HG02759 (cell line): ENCODE results near the gene UQCRQ.

ENCODE experiments used
- ATAC-seq: cut with Tn5 transposase; IDR thresholded peaks from one replicate; pipeline ENCODE4 v1.9.1; 2021; ENCODE audit warnings: mild to moderate bottlenecking, moderate library complexity; ENCODE audit not compliant: unreplicated experiment

UQCRQ gene

GRCh38 chr5:132901730-132902129 is 35.3 kb downstream of the UQCRQ start:
- no peak for ATAC-seq

GRCh38 chr5:132905938-132906337 is 39.5 kb downstream of the UQCRQ start:
- no peak for ATAC-seq

GRCh38 chr5:132907161-132907560 is 40.7 kb downstream of the UQCRQ start:
- no peak for ATAC-seq

- no peak for ATAC-seq
Observed at GRCh38 chr5:132909702-132910101, 43.3 kb downstream of the UQCRQ start.

GRCh38 chr5:132915681-132916080 is 49.2 kb downstream of the UQCRQ start:
- no peak for ATAC-seq

- ATAC-seq = no peak
Observed at GRCh38 chr5:132916086-132916485, 49.6 kb downstream of the UQCRQ start.
